WTC11 (cell line): ENCODE data around the gene ADIPOR2. TPM values are rescaled to one million over a fixed set of nuclear protein-coding genes. Genes with fewer than 3 reads are reported as not detected.

Experiments used
- AFF4 ChIP-seq: sonication (generic); formaldehyde crosslinking; IDR thresholded peaks from 2 replicates; pipeline ENCODE4 v1.8.1; 2023; ENCODE audit warnings: mild to moderate bottlenecking, missing genetic modification reagents, borderline replicate concordance
- AR ChIP-seq: fragments of 250-450 bp; sonication (Bioruptor Pico); IDR thresholded peaks from 2 replicates; pipeline ENCODE4 v1.9.0; 2021; ENCODE audit warnings: mild to moderate bottlenecking
- CBFB ChIP-seq: sonication (generic); formaldehyde crosslinking; IDR thresholded peaks from 2 replicates; pipeline ENCODE4 v1.8.1; 2022; ENCODE audit warnings: mild to moderate bottlenecking, low read depth, missing genetic modification reagents
- CDX4 ChIP-seq: fragments of 250-450 bp; sonication (Bioruptor Pico); IDR thresholded peaks from 2 replicates; pipeline ENCODE4 v1.9.0; 2021; ENCODE audit warnings: moderate library complexity, mild to moderate bottlenecking, inconsistent platforms, borderline replicate concordance
- CREB1 ChIP-seq: sonication (generic); formaldehyde crosslinking; IDR thresholded peaks from 2 replicates; pipeline ENCODE4 v1.8.0; 2023; ENCODE audit warnings: mild to moderate bottlenecking, missing genetic modification reagents
- ERG ChIP-seq: fragments of 250-450 bp; sonication (Bioruptor Pico); IDR thresholded peaks from 2 replicates; pipeline ENCODE4 v1.8.0; 2021; ENCODE audit warnings: mild to moderate bottlenecking
- ETV6 ChIP-seq: sonication (generic); formaldehyde crosslinking; IDR thresholded peaks from 2 replicates; pipeline ENCODE4 v1.8.1; 2022; ENCODE audit warnings: mild to moderate bottlenecking, missing genetic modification reagents
- FOXJ3 ChIP-seq: sonication (generic); formaldehyde crosslinking; IDR thresholded peaks from 2 replicates; pipeline ENCODE4 v1.9.0; 2021; ENCODE audit warnings: missing genetic modification reagents, mild to moderate bottlenecking, borderline replicate concordance
- FOXK1 ChIP-seq: sonication (generic); formaldehyde crosslinking; IDR thresholded peaks from 2 replicates; pipeline ENCODE4 v1.8.0; 2022; ENCODE audit warnings: mild to moderate bottlenecking, moderate library complexity, missing genetic modification reagents
- IRF2 ChIP-seq: sonication (generic); formaldehyde crosslinking; IDR thresholded peaks from 2 replicates; pipeline ENCODE4 v1.8.0; 2022; ENCODE audit warnings: low read depth, missing genetic modification reagents, borderline replicate concordance
- JUN ChIP-seq: sonication (generic); formaldehyde crosslinking; IDR thresholded peaks from 2 replicates; pipeline ENCODE4 v1.8.0; 2023; ENCODE audit warnings: mild to moderate bottlenecking, missing genetic modification reagents
- NR2C2 ChIP-seq: sonication (generic); formaldehyde crosslinking; IDR thresholded peaks from 2 replicates; pipeline ENCODE4 v1.8.0; 2022; ENCODE audit warnings: mild to moderate bottlenecking, missing genetic modification reagents
- PRDM15 ChIP-seq: sonication (generic); formaldehyde crosslinking; IDR thresholded peaks from 2 replicates; pipeline ENCODE4 v1.8.0; 2022; ENCODE audit warnings: missing genetic modification reagents
- RORB ChIP-seq: fragments of 250-450 bp; sonication (Bioruptor Pico); IDR thresholded peaks from 2 replicates; pipeline ENCODE4 v1.9.0; 2021; ENCODE audit warnings: mild to moderate bottlenecking
- SMAD3 ChIP-seq: sonication (generic); formaldehyde crosslinking; IDR thresholded peaks from 2 replicates; pipeline ENCODE4 v1.8.0; 2022; ENCODE audit warnings: missing genetic modification reagents, mild to moderate bottlenecking, borderline replicate concordance
- SMAD4 ChIP-seq: sonication (generic); formaldehyde crosslinking; IDR thresholded peaks from 2 replicates; pipeline ENCODE4 v1.8.0; 2022; ENCODE audit warnings: mild to moderate bottlenecking, missing genetic modification reagents
- SP1 ChIP-seq: sonication (generic); formaldehyde crosslinking; conservative IDR thresholded peaks from 2 replicates; pipeline ENCODE4 v1.8.1; 2022; ENCODE audit warnings: missing genetic modification reagents
- ZBTB21 ChIP-seq: sonication (generic); formaldehyde crosslinking; IDR thresholded peaks from 2 replicates; pipeline ENCODE4 v1.8.1; 2023; ENCODE audit warnings: mild to moderate bottlenecking, missing genetic modification reagents, borderline replicate concordance
- ZNF138 ChIP-seq: sonication (generic); formaldehyde crosslinking; conservative IDR thresholded peaks from 2 replicates; pipeline ENCODE4 v1.8.1; 2022; ENCODE audit warnings: mild to moderate bottlenecking, moderate library complexity, missing genetic modification reagents
- total RNA-seq: library from RNA; stranded (reverse); gene quantifications from 3 replicates; pipeline ENCODE4 v1.2.3, GENCODE V29; 2021
- TF ChIP-seq, protein P1 (sequence below): sonication (generic); formaldehyde crosslinking; conservative IDR thresholded peaks from 2 replicates; pipeline ENCODE4 v1.8.1; 2023; ENCODE audit warnings: mild to moderate bottlenecking, low read depth, missing genetic modification reagents, moderate library complexity
- TF ChIP-seq, protein P2 (sequence below): sonication (generic); formaldehyde crosslinking; IDR thresholded peaks from 2 replicates; pipeline ENCODE4 v1.8.1; 2022; ENCODE audit warnings: mild to moderate bottlenecking, missing genetic modification reagents, moderate library complexity, borderline replicate concordance

ADIPOR2 gene
- total RNA-seq, 1 experiment from 2014 or later = 38.4 TPM

DNA sequence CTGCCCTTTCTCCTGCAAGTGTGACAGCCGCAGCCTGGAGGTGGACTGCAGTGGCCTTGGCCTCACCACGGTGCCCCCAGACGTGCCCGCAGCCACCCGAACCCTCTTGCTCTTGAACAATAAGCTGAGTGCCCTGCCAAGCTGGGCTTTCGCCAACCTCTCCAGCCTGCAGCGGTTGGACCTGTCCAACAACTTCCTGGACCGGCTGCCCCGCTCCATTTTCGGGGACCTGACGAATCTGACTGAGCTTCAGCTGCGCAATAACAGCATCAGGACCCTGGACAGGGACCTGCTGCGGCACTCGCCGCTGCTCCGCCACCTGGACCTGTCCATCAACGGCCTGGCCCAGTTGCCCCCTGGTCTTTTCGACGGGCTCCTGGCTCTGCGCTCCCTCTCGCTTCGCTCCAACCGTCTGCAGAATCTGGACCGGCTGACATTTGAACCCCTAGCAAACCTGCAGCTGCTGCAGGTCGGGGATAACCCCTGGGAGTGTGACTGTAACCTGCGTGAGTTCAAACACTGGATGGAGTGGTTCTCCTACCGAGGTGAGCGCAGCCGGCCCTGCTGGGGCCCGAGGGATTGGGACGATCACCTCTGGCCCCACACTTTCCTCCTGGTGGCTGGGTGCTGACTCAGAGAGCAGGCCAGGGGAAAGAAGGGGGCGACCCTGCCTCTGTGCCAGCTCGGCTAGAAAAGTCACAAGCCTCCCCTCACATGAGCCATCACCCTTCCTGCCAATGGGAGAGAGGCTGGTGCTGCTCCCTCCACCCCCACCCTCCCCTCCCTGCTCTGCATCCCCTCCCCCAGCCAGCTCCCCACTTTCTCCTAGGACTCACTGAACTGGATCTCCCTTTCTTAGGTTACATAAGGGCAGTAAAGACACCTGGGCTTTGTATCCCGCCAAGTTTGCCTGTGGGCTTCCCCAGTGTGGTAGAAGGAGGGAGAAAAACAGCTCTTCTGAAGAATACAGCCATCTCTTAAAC lies 140.4 kb downstream of the ADIPOR2 start (continued):
- TF ChIP-seq FOXJ3 (no peak), AFF4 (CRISPR knock-in tag) (no peak), PRDM15 (CRISPR knock-in tag) (peak; percentile 39; the same call in 1 of the 2 replicates), ERG (CRISPR knock-in tag) (no peak), RORB (CRISPR knock-in tag) (no peak), CBFB (CRISPR knock-in tag) (peak; percentile 86; the same call in 1 of the 2 replicates), ZBTB21 (CRISPR knock-in tag) (peak; percentile 87), CDX4 (CRISPR knock-in tag) (no peak), SMAD3 (CRISPR knock-in tag) (peak; percentile 96), CREB1 (peak; percentile 56; the same call in 1 of the 2 replicates), SMAD4 (no peak), JUN (no peak), AR (no peak), IRF2 (CRISPR knock-in tag) (no peak), ZNF138 (CRISPR knock-in tag) (0 out of 2 replicates have a peak, but pooled peaks have one; percentile 68), NR2C2 (CRISPR knock-in tag) (no peak), ETV6 (peak; percentile 93), SP1 (CRISPR knock-in tag) (no peak; the same call in 1 of the 2 replicates), FOXK1 (CRISPR knock-in tag) (peak; percentile 80; the same call in 1 of the 2 replicates)
- TF ChIP-seq, protein P1, sequence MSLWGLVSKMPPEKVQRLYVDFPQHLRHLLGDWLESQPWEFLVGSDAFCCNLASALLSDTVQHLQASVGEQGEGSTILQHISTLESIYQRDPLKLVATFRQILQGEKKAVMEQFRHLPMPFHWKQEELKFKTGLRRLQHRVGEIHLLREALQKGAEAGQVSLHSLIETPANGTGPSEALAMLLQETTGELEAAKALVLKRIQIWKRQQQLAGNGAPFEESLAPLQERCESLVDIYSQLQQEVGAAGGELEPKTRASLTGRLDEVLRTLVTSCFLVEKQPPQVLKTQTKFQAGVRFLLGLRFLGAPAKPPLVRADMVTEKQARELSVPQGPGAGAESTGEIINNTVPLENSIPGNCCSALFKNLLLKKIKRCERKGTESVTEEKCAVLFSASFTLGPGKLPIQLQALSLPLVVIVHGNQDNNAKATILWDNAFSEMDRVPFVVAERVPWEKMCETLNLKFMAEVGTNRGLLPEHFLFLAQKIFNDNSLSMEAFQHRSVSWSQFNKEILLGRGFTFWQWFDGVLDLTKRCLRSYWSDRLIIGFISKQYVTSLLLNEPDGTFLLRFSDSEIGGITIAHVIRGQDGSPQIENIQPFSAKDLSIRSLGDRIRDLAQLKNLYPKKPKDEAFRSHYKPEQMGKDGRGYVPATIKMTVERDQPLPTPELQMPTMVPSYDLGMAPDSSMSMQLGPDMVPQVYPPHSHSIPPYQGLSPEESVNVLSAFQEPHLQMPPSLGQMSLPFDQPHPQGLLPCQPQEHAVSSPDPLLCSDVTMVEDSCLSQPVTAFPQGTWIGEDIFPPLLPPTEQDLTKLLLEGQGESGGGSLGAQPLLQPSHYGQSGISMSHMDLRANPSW (CRISPR knock-in tag) = no peak
- TF ChIP-seq, protein P2, sequence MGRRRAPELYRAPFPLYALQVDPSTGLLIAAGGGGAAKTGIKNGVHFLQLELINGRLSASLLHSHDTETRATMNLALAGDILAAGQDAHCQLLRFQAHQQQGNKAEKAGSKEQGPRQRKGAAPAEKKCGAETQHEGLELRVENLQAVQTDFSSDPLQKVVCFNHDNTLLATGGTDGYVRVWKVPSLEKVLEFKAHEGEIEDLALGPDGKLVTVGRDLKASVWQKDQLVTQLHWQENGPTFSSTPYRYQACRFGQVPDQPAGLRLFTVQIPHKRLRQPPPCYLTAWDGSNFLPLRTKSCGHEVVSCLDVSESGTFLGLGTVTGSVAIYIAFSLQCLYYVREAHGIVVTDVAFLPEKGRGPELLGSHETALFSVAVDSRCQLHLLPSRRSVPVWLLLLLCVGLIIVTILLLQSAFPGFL (CRISPR knock-in tag) = no peak
